SU-DHL-6 (cell line): ENCODE results near the gene CTU1.

Experiments used
- H2AFZ ChIP-seq: fragments of 200-600 bp; sonication (generic); 2 replicates; pipeline ENCODE4 v1.6.1; 2014; ENCODE audit warnings: low read depth, mild to moderate bottlenecking, moderate library complexity, mixed read lengths, antibody characterized with exemption, low read length; ENCODE audit not compliant: severe bottlenecking
- H3F3A ChIP-seq: fragments of 200-600 bp; shearing (Covaris generic); 2 replicates; pipeline ENCODE4 v1.6.0; 2016; ENCODE audit warnings: antibody characterized with exemption, mild to moderate bottlenecking; ENCODE audit not compliant: insufficient read depth
- H3K27ac ChIP-seq: fragments of 200-600 bp; sonication (generic); 2 replicates; pipeline ENCODE4 v1.5.1; 2016; ENCODE audit warnings: low read depth, mild to moderate bottlenecking, low read length, moderate library complexity, mixed read lengths
- H3K27me3 ChIP-seq: fragments of 200-600 bp; sonication (generic), shearing (Covaris generic); 2 replicates; pipeline ENCODE4 v1.6.0; 2014; ENCODE audit warnings: mild to moderate bottlenecking, low read length
- H3K36me3 ChIP-seq: fragments of 200-600 bp; sonication (generic); 2 replicates; pipeline ENCODE4 v1.6.1; 2014; ENCODE audit warnings: mild to moderate bottlenecking, low read length, mixed read lengths
- H3K4me2 ChIP-seq: fragments of 300-600, 200-600 bp; shearing (Covaris generic), sonication (generic); 2 replicates; pipeline ENCODE4 v1.6.0; 2014; ENCODE audit warnings: low read length, low read depth, mild to moderate bottlenecking; ENCODE audit not compliant: poor library complexity, severe bottlenecking
- H3K4me3 ChIP-seq: fragments of 200-600 bp; sonication (generic); 2 replicates; pipeline ENCODE4 v1.5.1; 2014; ENCODE audit warnings: antibody characterized with exemption, low read length, mild to moderate bottlenecking, mixed read lengths; ENCODE audit not compliant: insufficient read depth, poor library complexity, severe bottlenecking
- H3K79me2 ChIP-seq: fragments of 200-600 bp; sonication (generic); 2 replicates; pipeline ENCODE4 v1.6.1; 2014; ENCODE audit warnings: mild to moderate bottlenecking, low read length, moderate library complexity; ENCODE audit not compliant: insufficient read depth
- H3K9ac ChIP-seq: fragments of 200-600 bp; sonication (generic); 2 replicates; pipeline ENCODE4 v1.7.0; 2014; ENCODE audit warnings: mild to moderate bottlenecking, low read length
- H3K9me2 ChIP-seq: fragments of 200-600 bp; sonication (generic); replicated peaks from 2 replicates; pipeline ENCODE4 v1.6.1; 2014; ENCODE audit warnings: low read length; ENCODE audit not compliant: insufficient read depth
- H3K9me3 ChIP-seq: fragments of 200-600 bp; sonication (generic); 2 replicates; pipeline ENCODE4 v1.6.1; 2014; ENCODE audit warnings: low read length, mixed read lengths; ENCODE audit not compliant: insufficient read depth
- H4K20me1 ChIP-seq: fragments of 200-600 bp; sonication (generic); 2 replicates; pipeline ENCODE4 v1.6.1; 2014; ENCODE audit warnings: low read depth, mild to moderate bottlenecking, antibody characterized with exemption, low read length, moderate library complexity, mixed read lengths
- CTCF ChIP-seq: fragments of 200-600 bp; sonication (generic); IDR thresholded peaks from one replicate; pipeline ENCODE4 v1.5.1; 2017; ENCODE audit warnings: antibody characterized with exemption, mild to moderate bottlenecking, low read length, moderate library complexity; ENCODE audit not compliant: insufficient read depth, poor library complexity, severe bottlenecking
- EZH2phosphoT487 ChIP-seq: fragments of 200-600 bp; sonication (generic), shearing (Covaris generic); conservative IDR thresholded peaks from 2 replicates; pipeline ENCODE4 v1.6.1; 2018; ENCODE audit warnings: mild to moderate bottlenecking, antibody characterized with exemption, low read length, moderate library complexity, mixed read lengths

CTU1 gene

GRCh38 chr19:51150627-51151026 lies 42.4 kb upstream of the CTU1 start:
- H2AFZ ChIP-seq, result no peak overlapping the region
- no peak overlapping the region for H3K4me2 ChIP-seq
- no peaks in the 10 kb centered on the region for H4K20me1 ChIP-seq
- no peaks in the 10 kb centered on the region for H3K79me2 ChIP-seq
- no peaks in the 10 kb centered on the region for H3K36me3 ChIP-seq
- TF ChIP-seq EZH2phosphoT487, result no peak
- no peak for TF ChIP-seq CTCF
- no peak overlapping the region for H3K9ac ChIP-seq
- no peaks in the 10 kb centered on the region for H3F3A ChIP-seq
- no peaks in the 10 kb centered on the region for H3K9me3 ChIP-seq
- no peak overlapping the region for H3K27ac ChIP-seq
- no peaks in the 10 kb centered on the region for H3K9me2 ChIP-seq
- no peaks in the 10 kb centered on the region for H3K27me3 ChIP-seq
- H3K4me3 ChIP-seq, result no peak overlapping the region

- no peak overlapping the region for H3K27ac ChIP-seq
- no peaks in the 10 kb centered on the region for H3K27me3 ChIP-seq
- H3K79me2 ChIP-seq, result no peaks in the 10 kb centered on the region
- H3K4me2 ChIP-seq, result no peak overlapping the region
- no peaks in the 10 kb centered on the region for H3K9me2 ChIP-seq
- H2AFZ ChIP-seq, result no peak overlapping the region
- H3K4me3 ChIP-seq, result no peak overlapping the region
- no peaks in the 10 kb centered on the region for H3F3A ChIP-seq
- no peaks in the 10 kb centered on the region for H3K9me3 ChIP-seq
- H4K20me1 ChIP-seq, result no peaks in the 10 kb centered on the region
- TF ChIP-seq CTCF, result no peak
- TF ChIP-seq EZH2phosphoT487, result no peak
- no peak overlapping the region for H3K9ac ChIP-seq
- no peaks in the 10 kb centered on the region for H3K36me3 ChIP-seq
Measured at GRCh38 chr19:51148580-51148979, 40.4 kb upstream of the CTU1 start.

- Histone ChIP-seq H3K9me3 (no peaks in the 10 kb centered on the region), H4K20me1 (no peaks in the 10 kb centered on the region), H2AFZ (no peak overlapping the region), H3K4me2 (no peak overlapping the region), H3K9ac (no peak overlapping the region), H3K27ac (no peak overlapping the region), H3K4me3 (no peak overlapping the region), H3K79me2 (no peaks in the 10 kb centered on the region), H3F3A (no peaks in the 10 kb centered on the region), H3K9me2 (no peaks in the 10 kb centered on the region), H3K36me3 (no peaks in the 10 kb centered on the region), H3K27me3 (no peaks in the 10 kb centered on the region)
- TF ChIP-seq CTCF (no peak), EZH2phosphoT487 (no peak)
Measured at GRCh38 chr19:51147663-51148062, 39.5 kb upstream of the CTU1 start.

GRCh38 chr19:51146751-51147150 lies 38.5 kb upstream of the CTU1 start:
- no peaks in the 10 kb centered on the region for H4K20me1 ChIP-seq
- no peak overlapping the region for H3K4me3 ChIP-seq
- TF ChIP-seq EZH2phosphoT487 (no peak), CTCF (no peak)
- H3K9me3 ChIP-seq, result no peaks in the 10 kb centered on the region
- no peak overlapping the region for H3K9ac ChIP-seq
- no peaks in the 10 kb centered on the region for H3K79me2 ChIP-seq
- H3K36me3 ChIP-seq, result no peaks in the 10 kb centered on the region
- H3K27ac ChIP-seq, result no peak overlapping the region
- no peak overlapping the region for H2AFZ ChIP-seq
- H3K4me2 ChIP-seq, result no peak overlapping the region
- H3K9me2 ChIP-seq, result no peaks in the 10 kb centered on the region
- no peaks in the 10 kb centered on the region for H3K27me3 ChIP-seq
- H3F3A ChIP-seq, result no peaks in the 10 kb centered on the region
